Fibroblast of mammary gland (primary cell): ENCODE measurements around the gene TPM3.

Experiments used
- DNase-seq: peaks from one replicate; pipeline ENCODE4 v3.0.0-alpha.2; 2010; ENCODE audit warnings: low read depth
- H3K4me3 ChIP-seq: 2 replicates; pipeline ENCODE4 v1.5.1; 2011; ENCODE audit warnings: low read depth, mild to moderate bottlenecking, low read length, moderate library complexity; ENCODE audit not compliant: control insufficient read depth
- CTCF ChIP-seq: conservative IDR thresholded peaks from 2 replicates; pipeline ENCODE4 v1.5.1; 2011; ENCODE audit warnings: low read depth, low read length, inconsistent platforms; ENCODE audit not compliant: control insufficient read depth, insufficient read depth

The TPM3 gene

GRCh38 chr1:154179946-154180687 lies 11.8 kb downstream of the TPM3 start:
- no peak for DNase-seq
- no peak for TF ChIP-seq CTCF
- H3K4me3 ChIP-seq: peak overlapping the region; percentile 23

GRCh38 chr1:154178911-154179811 lies 12.7 kb downstream of the TPM3 start:
- no peak for TF ChIP-seq CTCF
- peak overlapping the region; percentile 4 for H3K4me3 ChIP-seq
- peak; percentile 24 for DNase-seq

GRCh38 chr1:154178013-154178412 lies 13.9 kb downstream of the TPM3 start:
- H3K4me3 ChIP-seq: no peak overlapping the region
- no peak for TF ChIP-seq CTCF
- DNase-seq: no peak

GRCh38 chr1:154176337-154176736 lies 15.6 kb downstream of the TPM3 start:
- TF ChIP-seq CTCF: no peak
- no peak overlapping the region for H3K4me3 ChIP-seq
- peak; percentile 84 for DNase-seq

- no peak for DNase-seq
- TF ChIP-seq CTCF: no peak
- no peak overlapping the region for H3K4me3 ChIP-seq
Observed at GRCh38 chr1:154174654-154175053, 17.2 kb downstream of the TPM3 start.

- DNase-seq: no peak
- no peak for TF ChIP-seq CTCF
- no peak overlapping the region for H3K4me3 ChIP-seq
Observed at GRCh38 chr1:154171880-154172279, 20.0 kb downstream of the TPM3 start.
